ENCODE measurements around the gene RFX1.
"Not testable (repeated sequence)": the region's sequence is repeated elsewhere in the genome, so short reads cannot be mapped to it uniquely, and the experiment has no call there.

Gene RFX1

DNA sequence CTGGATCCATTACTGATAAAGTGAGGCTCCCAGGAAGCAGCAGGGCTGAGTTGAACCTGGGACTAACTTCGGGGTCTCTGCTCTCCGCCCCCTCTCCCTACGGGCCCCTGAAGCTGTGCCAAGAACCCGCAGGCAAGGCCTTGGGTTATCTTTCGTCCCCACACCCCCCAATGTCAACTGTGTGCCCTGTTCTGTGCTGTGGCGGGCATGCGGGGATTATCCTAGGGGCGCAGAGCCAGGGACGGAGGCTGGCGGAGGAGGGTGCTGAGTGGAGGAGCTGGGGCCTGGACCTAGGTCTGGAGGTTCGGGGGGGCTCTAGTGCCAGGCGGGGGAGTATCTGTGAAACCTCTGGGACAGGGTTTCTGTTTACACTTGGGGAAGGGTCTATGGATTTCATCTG, 26.4 kb downstream of the RFX1 start:
- DNase-seq (ENCODE audit: low spot score), result no peak

DNA sequence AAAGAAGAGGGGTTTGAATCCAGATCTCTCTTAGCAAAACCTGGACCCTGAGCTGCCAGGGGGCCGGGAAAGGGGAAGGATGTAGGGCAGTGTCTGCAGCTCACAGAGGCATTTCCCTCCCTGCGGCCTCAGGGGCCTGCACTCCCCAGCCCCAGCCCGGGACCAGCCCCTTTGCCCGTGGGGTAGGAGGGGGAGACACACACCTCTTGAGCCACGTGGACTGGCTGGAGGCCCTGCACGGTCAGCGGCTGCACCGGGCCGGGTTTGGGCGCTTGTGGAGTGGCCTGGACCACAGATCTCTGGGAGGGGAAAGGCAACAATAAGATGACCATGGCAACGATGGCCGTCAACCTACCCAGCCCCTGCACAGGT, 26.9 kb downstream of the RFX1 start:
- DNase-seq (ENCODE audit: low spot score), result no peak

DNA sequence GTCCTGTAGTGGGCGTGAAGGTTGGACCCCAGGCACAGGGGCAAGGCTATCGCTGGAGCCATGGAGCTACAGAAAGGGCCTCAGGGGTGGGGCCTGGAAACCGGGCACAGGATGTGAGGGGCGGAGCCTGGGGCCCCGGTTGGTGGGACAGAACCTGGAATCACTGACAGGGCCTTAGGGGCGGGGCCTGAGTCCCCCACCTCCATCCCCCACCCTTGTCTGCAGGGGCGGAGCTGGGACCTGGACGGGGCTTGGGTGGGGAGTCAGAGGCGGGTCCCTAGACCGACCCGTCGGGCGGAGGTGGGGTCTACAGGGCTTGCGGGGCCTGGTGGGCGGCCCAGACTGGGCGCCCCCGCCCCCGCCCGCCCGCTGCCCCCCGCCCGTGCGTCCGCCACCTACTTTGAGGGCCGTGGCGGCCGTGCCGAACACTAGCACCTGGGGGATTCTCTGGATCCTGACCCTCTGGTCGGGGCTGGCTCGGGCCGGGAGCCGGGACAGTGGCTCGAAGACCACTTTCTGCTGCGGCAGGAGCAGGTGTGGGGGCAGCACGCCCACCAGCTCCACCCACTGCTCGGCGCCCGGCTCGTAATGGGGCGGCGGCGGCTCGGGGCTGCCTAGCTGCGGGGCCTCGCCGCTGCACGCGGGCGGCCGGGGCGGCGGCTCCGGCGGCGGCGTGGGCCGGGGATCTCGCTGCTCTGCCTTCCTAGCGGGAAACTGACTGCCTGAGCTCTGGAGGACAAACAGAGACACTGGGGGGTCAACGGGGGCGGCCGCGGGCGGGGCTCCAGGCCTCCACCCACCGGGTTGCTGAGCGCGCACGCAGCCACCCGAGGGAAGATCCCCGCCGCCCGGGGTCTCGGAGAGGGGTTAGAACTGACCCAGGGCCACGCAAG, 27.5 kb downstream of the RFX1 start:
- peak; percentile 84 for DNase-seq (ENCODE audit: low spot score)

DNA sequence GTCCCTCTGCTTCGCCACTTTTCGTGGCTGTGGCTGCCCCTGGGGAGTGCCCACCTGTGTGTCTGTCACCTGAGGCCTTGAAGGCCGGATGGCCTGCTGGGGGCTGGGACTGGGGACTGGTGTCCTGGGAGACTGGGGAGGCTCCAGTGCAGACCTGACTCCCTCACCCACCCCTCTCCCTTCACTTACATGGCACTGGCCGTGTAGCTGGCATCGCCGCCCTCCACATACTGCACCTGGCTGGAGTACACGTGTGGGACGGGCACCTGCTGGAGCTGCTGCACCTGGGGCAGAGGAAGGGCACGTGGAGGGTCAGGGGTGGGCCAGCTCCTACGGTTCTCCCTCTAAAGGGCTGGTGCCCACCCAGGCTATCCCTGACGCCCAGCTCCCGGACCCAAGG, 28.3 kb downstream of the RFX1 start:
- no peak for DNase-seq (ENCODE audit: low spot score)

DNA sequence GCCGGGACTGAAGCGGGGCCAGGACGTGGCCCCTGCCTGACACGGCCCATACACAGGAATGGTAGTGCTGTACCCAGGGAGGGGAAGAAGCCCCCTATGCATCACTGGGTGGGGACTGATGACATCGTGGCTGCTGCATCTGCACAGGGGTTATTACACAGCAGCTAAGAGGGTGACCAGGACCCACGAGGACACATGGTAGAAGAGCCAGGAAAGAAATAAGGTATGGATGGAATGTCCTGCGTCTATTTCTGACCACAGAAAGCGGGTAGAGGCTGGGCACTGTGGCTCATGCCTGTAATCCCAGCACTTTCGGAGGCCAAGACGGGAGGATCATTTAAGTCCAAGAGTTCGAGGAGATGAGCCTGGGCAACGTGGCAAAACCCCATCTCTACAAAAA, 29.7 kb downstream of the RFX1 start:
- DNase-seq (ENCODE audit: low spot score), result no peak

DNA sequence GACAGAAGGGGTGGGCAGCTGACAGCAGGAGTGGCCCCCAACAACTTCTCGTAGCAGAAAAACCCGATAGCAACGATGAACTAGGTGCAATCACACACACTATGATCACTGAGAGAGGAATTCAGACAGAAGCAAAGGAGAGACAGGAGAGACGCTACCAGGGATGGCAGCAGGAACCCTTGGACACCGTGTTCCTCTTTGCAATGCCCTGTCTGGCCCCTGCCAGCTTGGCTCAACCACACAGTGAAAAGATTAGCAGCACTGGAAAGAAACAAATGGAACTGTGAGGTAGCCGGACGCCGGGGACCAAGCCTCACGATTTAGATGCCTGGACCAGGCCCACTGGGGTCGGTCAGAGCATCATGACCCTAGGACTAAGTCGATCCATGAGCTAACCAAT, 30.2 kb downstream of the RFX1 start:
- no peak for DNase-seq (ENCODE audit: low spot score)

DNA sequence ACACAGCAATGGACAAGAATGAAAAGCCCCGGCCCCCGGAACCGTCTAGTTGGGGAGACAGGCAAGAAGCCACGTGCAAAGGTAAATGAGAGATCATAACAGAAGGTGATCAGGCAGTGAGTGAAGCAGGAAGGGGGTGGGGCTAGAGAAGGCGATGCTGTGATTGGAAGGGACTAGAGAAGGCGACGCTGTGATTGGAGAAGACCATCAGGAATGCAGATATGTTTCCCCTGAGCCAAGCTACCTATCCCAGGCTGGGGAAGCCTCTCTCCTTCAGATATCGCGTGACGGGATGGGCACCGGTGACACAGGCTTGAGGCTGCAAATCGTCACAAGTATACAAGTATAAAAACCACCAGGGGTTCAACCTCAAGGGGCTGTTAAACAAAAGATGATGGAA, 32.0 kb downstream of the RFX1 start:
- peak; percentile 67 for DNase-seq (ENCODE audit: low spot score)

DNA sequence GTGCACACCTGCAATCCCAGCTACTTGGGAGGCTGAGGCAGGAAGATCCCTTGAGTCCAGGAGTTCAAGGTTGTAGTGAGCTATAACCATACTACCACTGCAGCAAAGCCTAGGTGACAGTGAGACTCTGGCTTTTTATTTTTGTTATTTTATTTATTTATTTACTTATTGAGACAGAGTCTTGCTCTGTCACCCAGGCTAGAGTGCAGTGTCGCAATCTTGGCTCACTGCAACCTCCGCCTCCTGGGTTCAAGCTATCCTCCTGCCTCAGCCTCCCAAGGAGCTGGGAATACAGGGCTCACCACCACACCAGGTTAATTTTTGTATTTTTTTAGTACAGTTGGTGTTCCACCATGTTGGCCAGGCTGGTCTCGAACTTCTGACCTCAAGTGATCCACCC, 32.6 kb downstream of the RFX1 start:
- DNase-seq (ENCODE audit: low spot score), result not testable (repeated sequence)

DNA sequence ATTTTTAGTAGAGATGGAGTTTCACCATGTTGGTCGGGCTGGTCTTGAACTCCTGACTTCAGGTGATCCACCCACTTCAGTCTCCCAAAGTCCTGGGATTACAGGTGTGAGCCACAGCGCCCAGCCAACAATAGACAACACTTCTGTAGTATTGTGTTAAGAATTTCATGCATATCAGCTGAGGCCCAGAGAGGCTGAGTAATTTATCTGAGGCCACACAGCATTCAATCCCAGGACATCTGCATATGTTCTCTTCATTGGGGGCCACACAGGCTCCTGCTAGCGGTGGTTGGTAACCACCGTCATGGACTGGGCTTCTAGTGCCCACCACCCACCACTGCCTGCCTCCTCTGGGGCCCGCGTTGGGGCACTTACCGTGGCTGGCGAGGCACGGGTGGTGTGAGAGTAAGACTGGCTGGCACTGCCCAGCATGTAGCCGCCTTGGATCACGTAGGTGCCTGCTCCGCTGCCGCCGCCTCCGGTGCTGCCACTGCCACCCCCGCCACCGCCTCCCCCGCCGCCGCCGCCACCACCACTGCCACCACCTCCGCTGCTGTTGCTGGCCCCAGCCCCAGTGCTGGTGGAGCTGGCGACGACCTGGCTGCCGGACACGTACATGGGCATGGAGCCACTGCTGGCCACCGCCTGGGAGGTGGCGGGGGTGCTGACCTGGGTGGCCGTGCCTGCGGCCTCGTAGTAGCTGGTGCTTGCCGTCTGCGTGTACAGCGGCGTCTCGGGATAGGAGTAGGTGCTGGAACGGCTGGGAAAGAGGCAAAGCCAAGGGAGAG, 33.6 kb downstream of the RFX1 start:
- DNase-seq (ENCODE audit: low spot score), result no peak

DNA sequence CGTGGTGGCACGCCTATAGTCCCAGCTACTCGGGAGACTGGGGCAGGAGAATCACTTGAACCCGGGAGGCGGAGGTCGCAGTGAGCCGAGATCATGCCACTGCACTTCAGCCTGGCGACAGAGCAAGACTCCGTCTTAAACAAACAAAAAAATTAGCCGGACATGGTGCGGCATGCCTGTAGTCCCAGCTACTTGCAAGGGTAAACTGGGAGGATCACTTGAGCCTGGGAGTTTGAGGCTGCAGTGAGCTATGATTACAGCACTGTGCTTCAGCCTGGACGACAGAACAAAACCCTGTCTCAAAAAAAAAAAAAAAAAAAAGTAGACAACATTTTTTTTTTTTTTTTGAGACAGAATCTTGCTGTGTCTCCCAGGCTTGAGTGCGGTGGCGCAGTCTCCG, 34.3 kb downstream of the RFX1 start:
- not testable (repeated sequence) for DNase-seq (ENCODE audit: low spot score)

DNA sequence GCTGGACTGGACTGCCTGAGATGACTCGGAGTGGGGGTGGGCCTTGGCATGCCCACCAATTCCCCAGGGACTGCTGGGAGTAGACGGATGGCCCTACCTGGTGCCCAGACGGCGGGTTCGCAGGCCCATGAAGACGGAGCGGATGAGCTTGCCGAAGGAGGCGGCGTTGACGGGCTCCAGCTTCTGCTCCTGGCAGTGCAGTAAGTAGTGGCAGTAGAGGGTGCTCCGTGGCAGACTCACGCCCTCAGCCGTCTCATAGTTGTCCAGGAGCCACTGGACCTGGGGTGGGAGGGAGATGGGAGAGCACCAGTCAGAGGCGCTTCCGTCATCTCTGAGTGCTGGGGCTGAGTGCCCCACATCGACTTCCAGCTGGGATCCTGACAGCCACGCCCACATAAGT, 36.2 kb downstream of the RFX1 start:
- no peak for DNase-seq (ENCODE audit: low spot score)

DNA sequence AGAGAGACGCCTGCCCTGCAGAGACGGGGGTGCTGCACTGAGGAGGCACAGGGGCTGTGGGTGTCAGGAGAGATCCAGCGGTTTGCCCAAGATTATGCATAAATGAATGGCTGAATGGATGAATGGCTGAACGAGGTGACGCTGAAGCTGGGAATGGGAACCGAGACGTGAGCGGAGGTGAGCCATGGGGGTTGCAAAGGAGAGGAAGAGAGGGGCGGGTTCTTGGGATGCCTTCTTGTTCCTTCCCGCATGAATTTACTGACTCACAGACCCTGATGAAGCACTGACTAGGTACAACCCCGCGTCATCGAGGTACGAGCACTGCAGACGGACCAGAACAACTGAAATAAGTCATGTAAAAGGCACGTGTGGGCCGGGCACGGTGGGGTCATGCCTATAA, 37.1 kb downstream of the RFX1 start:
- no peak for DNase-seq (ENCODE audit: low spot score)

DNA sequence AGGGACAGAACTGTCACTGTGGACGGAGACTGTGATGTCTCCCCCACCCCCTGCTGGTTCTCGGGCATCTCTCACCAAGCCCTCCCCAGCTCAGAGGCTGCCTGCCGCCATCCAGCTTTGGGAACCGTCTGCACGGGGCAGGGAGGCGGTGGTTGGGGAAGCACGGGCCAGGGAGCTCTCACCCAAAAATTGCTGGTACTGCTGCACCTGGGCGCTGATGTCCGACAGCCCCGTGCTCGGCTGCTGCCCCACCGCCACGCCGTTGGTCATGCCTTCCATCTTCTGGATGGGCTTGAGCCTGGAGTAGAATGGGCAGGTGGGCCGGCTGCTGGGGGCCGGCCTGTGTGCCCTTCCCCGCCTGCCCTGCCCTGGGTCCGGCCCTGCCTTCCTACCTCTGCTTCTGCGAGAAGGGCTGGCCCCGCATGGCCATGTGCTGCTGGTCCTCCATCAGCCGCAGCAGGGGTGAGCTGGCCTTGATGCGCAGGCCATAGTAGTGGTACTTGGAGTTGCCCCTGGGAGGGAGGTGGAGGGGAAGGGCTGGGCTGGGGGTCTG, 37.7 kb downstream of the RFX1 start:
- no peak for DNase-seq (ENCODE audit: low spot score)

DNA sequence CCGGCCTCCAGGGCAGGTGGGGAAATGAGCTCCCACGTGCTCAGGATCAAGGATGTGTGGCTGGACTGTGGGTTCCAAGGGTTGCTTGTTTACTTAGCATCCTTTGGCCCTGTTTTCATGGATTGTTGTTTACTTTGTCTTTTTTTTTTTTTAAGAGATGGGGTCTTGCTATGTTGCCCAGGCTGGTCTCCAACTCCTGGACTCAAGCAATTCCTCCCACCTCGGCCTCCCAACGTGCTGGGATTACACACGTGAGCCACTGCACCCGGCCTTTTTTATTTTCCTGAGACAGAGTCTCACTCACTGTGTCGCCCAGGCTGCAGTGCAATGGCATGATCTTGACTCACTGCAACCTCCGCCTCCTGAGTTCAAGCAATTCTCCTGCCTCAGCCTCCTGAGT, 38.9 kb downstream of the RFX1 start:
- not testable (repeated sequence) for DNase-seq (ENCODE audit: low spot score)

DNA sequence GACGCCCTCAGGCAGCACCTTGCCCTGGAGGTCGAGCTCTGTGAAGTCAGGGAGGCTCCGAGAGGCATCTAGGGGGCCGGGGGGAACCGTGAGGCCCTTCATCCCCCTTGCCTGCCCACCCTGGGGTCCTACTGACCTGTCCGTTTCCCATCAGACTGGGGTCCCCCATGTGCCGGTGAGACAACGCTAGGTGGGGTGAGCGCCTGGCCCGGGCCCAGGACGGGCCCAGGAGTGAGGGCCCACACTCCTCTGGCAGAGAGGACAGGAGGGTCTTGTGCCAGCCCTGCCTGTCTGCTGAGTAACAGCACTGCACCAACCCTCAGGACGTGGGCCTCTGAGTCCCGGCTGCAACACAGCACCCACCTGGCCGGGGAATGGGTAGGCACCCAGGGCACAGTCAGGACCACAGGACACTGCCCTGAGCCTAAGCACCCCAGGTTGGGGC, 39.4 kb downstream of the RFX1 start:
- no peak for DNase-seq (ENCODE audit: low spot score)

DNA sequence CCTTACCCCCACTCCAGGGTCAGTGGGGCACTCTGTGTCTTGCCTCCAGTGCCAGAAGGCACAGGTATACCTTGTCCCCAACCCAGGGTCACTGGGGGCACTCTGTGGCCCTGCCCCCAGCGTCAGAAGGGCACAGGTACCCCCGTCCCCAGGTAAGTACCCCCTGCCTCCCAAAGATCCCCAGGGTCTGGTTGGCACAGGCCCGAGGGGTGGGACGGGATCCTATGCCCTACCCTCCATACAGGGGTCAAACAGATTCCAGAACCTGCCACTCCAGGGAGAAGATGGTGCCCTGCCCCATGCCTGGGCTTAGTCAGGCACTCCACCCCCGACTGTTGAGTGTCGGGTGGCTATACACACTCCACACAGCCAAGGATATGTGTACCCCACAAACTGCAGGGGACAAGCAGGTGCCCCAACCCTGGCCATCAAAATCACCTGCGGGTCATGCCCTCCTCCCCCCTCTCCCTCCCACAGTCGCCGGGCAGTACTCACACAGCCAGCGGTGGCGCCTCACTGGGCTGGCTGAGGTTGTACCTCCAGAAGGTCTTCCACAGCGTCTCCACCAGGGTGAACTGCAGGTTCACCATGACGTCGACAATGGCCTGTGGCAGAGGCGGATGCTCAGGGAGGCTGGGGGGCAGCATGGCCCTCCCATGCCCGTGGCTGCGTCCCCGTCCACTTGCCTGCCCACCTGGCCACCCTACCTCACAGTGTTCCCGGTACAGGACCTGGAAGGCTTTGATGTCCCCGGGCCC, 40.0 kb downstream of the RFX1 start:
- DNase-seq (ENCODE audit: low spot score), result no peak

DNA sequence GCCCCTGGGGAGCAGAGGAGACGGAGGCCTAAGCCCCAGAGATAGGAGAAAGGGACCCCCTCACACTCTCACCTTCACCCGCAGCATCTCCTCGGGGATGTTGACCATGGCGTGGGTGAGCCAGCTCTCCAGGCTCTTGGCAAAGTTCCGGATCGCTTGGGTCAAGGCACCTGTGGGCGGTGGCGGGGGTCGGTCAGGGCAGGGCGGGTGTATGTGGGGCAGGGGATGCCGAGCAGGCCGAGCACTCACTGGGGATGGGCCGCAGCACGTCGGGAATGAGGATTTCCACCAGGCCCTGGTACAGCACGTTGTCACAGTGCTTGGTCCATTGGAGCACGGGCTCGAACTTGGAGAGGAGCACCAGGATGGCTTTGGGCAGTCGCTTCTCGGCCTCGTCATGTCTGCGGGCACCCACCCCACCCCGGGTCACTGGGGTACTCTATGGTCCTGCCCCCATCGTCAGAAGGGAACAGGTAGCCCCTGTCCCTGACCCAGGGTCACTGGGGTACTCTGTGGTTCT, 40.7 kb downstream of the RFX1 start:
- no peak for DNase-seq (ENCODE audit: low spot score)

DNA sequence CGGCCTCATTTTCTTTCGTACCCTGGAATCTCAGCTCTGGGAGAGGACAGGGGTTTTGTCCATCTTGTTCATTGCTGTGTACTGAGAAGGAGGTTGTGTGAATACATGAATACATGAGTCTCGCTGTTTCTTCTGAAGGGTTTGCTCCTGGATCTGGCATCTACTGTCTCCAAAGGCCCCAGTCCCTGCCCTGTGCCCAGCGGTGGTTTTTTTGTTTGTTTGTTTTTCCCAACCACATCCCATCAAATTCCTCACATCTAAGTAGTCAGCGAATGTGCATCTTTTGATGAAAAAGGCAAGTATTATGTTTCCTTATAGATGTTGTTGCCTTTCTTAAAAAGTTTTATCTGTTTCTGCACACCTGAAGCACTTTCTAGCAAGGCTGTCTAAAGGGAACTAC, 41.3 kb downstream of the RFX1 start:
- DNase-seq (ENCODE audit: low spot score), result no peak

DNA sequence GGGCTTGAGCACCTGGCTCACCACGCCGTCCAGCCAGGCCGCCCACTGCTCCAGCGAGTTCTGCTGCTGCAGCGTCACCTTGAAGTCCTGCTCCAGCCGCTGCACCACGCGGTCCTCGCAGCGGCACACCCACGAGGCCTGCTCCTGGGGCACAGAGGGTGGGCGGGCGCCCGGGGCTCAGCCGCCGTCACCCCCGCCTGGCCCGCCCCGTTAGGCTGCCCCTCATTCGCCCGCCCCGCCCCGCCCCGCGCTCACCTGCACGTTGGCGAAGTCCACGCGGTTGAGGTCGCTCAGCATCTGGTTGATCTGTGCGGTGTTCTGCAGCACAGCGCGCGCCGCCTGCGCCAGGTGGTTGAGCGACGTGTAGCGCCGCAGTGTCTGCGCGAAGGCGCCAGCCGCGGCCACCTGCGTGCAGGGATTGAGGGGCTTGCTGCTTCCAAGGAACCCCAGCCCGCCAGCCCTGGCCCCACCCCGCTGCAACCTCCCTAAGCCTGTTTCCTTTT, 42.5 kb downstream of the RFX1 start:
- DNase-seq (ENCODE audit: low spot score), result no peak

DNA sequence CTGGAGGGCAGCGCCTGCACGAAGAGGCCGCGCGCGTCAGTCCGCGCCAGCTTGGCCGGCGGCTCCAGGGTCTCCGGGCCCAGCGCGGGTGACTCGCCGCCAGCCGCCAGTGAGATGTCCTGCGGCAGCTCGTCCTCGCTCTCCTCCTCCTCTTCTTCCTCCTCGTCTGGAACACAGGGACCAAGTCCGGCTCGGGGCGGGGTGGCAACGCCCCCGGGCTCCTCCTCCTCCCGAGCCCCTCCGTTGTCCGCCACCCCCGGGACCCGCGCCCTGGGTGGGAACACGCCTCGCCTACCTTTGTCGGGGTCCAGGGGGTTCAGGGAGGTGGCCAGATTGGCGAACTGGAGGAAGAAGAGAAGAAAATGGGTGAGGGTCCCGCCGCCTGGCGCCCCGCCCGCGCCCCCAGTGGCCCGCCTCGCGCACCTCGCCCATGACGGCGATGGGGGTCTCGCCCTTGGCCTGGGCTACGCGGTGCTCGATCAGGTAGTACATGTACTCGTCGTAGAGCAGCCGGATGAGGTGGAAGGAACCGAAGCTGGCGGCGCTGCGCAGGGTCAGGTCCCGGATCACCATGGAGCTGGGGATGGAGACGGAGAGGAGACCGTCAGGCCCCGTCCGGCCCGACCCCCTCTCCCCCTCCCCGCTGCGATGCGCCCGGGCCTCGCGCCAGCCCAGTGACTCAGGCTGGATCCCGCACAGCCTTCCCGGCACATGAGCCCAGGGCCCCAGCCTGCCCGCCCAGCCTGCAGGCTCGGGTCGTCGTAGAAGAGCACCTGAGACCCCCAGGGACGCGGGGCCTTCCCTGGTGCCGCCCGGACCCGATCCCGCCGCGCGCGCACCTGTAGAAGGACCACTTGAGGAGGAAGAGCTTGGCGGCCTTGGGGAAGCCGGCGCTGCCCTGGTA, 43.2 kb downstream of the RFX1 start:
- DNase-seq (ENCODE audit: low spot score), result no peak
